Measurements from ENCODE around the gene ADK. TPM values are rescaled to one million over a fixed set of nuclear protein-coding genes. Genes with fewer than 3 reads are reported as not detected.
"Not testable (repeated sequence)": the region's sequence is repeated elsewhere in the genome, so short reads cannot be mapped to it uniquely, and the experiment has no call there.

ADK gene
- total RNA-seq, 3 donors from 2014 or later, result 13.8 to 24.0 (median 22.9) TPM

GRCh38 chr10:74206746-74207145 is 55.7 kb downstream of the ADK start:
- ATAC-seq (peak; percentile 70), DNase-seq (peak in 1 of 3 donors; percentile 33)
- TF ChIP-seq CTCF (IDR thresholded peaks at IDR 0.05), result no peak
- Histone ChIP-seq H3K4me1 (ENCODE audit: low read depth) (no peaks in the 10 kb centered on the region), H3K4me3 (no peak overlapping the region), H3K36me3 (ENCODE audit: low read depth) (no peaks in the 10 kb centered on the region), H3K9me3 (no peaks in the 10 kb centered on the region)
- intact Hi-C loops (cut with DNase I, micrococcal nuclease), result no loop called here

GRCh38 chr10:74207691-74208480 is 56.9 kb downstream of the ADK start:
- DNase-seq, result peak; percentile 55 to 73 (median 70)
- no peaks in the 10 kb centered on the region for H3K36me3 ChIP-seq (ENCODE audit: low read depth)
- intact Hi-C loops (cut with DNase I, micrococcal nuclease), result no loop called here
- ATAC-seq, result peak; percentile 96
- no peak for TF ChIP-seq CTCF (IDR thresholded peaks at IDR 0.05)
- H3K9me3 ChIP-seq, result no peaks in the 10 kb centered on the region
- no peak overlapping the region for H3K4me3 ChIP-seq
- H3K4me1 ChIP-seq (ENCODE audit: low read depth), result no peaks in the 10 kb centered on the region

- Histone ChIP-seq H3K9me3 (no peaks in the 10 kb centered on the region), H3K4me3 (no peak overlapping the region), H3K36me3 (ENCODE audit: low read depth) (no peaks in the 10 kb centered on the region), H3K4me1 (ENCODE audit: low read depth) (no peaks in the 10 kb centered on the region)
- ATAC-seq (no peak), DNase-seq (no peak)
- TF ChIP-seq CTCF (IDR thresholded peaks at IDR 0.05), result no peak
- intact Hi-C loops (cut with DNase I, micrococcal nuclease), result no loop called here
Measured at GRCh38 chr10:74208997-74209396, 58.0 kb downstream of the ADK start.

- TF ChIP-seq CTCF (IDR thresholded peaks at IDR 0.05), result no peak
- intact Hi-C loops (cut with DNase I, micrococcal nuclease), result no loop called here
- no peak overlapping the region for H3K4me3 ChIP-seq
- no peak for DNase-seq
- no peak for ATAC-seq
- no peaks in the 10 kb centered on the region for H3K9me3 ChIP-seq
- no peaks in the 10 kb centered on the region for H3K36me3 ChIP-seq (ENCODE audit: low read depth)
- no peaks in the 10 kb centered on the region for H3K4me1 ChIP-seq (ENCODE audit: low read depth)
Measured at GRCh38 chr10:74213019-74213418, 62.0 kb downstream of the ADK start.

GRCh38 chr10:74213571-74214162 is 62.6 kb downstream of the ADK start:
- ATAC-seq (no peak), DNase-seq (peak in 2 of 3 donors; percentile 51 to 61)
- Histone ChIP-seq H3K36me3 (ENCODE audit: low read depth) (no peaks in the 10 kb centered on the region), H3K4me3 (no peak overlapping the region), H3K9me3 (no peaks in the 10 kb centered on the region), H3K4me1 (ENCODE audit: low read depth) (no peaks in the 10 kb centered on the region)
- no peak for TF ChIP-seq CTCF (IDR thresholded peaks at IDR 0.05)
- intact Hi-C loops (cut with DNase I, micrococcal nuclease), result no loop called here

GRCh38 chr10:74217110-74217509 is 66.1 kb downstream of the ADK start:
- intact Hi-C loops (cut with DNase I, micrococcal nuclease); ATAC-seq: not testable (repeated sequence)

GRCh38 chr10:74222467-74222866 is 71.4 kb downstream of the ADK start:
- intact Hi-C loops (cut with DNase I, micrococcal nuclease); H3K4me1 ChIP-seq (ENCODE audit: low read depth); DNase-seq; H3K4me3 ChIP-seq; H3K36me3 ChIP-seq (ENCODE audit: low read depth); H3K9me3 ChIP-seq; ATAC-seq: not testable (repeated sequence)

More at GRCh38 chr10:74217110-74217509, 66.1 kb downstream of the ADK start:
- not testable (repeated sequence) for DNase-seq; H3K36me3 ChIP-seq (ENCODE audit: low read depth); H3K9me3 ChIP-seq; H3K4me3 ChIP-seq; H3K4me1 ChIP-seq (ENCODE audit: low read depth)
